ENCODE measurements around the gene PTPRU. TPM values are rescaled to one million over a fixed set of nuclear protein-coding genes. Genes with fewer than 3 reads are reported as not detected.
"Not testable (repeated sequence)": the region's sequence is repeated elsewhere in the genome, so short reads cannot be mapped to it uniquely, and the experiment has no call there.

Gene PTPRU
- polyA plus RNA-seq, 1 experiment: 7.8 TPM

GRCh38 chr1:29310616-29311180 is 74.4 kb downstream of the PTPRU start:
- no peak for DNase-seq (ENCODE audit: low read depth, low spot score)
- CTCF ChIA-PET: no interaction called here
- Histone ChIP-seq H3K4me3 (ENCODE audit: low read depth, low read length) (no peak overlapping the region), H3K27me3 (ENCODE audit: control insufficient read depth, insufficient read depth, low read length) (no peaks in the 10 kb centered on the region), H3K27ac (ENCODE audit: low read depth, low read length) (no peak overlapping the region), H3K9me3 (ENCODE audit: control insufficient read depth, insufficient read depth, low read length) (no peaks in the 10 kb centered on the region)
- POLR2A ChIA-PET: interaction anchor here (0.7 kb wide), 1 partner anchor 819 kb away, joined by 5 read pairs; no protein-coding TSS in a partner anchor
- no peak for TF ChIP-seq CTCF (IDR thresholded peaks at IDR 0.05; ENCODE audit: low read depth, low read length)

GRCh38 chr1:29311352-29312030 is 75.2 kb downstream of the PTPRU start:
- TF ChIP-seq CTCF (IDR thresholded peaks at IDR 0.05; ENCODE audit: low read depth, low read length): no peak
- H3K27me3 ChIP-seq (ENCODE audit: control insufficient read depth, insufficient read depth, low read length): no peaks in the 10 kb centered on the region
- H3K9me3 ChIP-seq (ENCODE audit: control insufficient read depth, insufficient read depth, low read length): no peaks in the 10 kb centered on the region
- H3K27ac ChIP-seq (ENCODE audit: low read depth, low read length): no peak overlapping the region
- CTCF ChIA-PET: no interaction called here
- POLR2A ChIA-PET: no interaction called here
- no peak for DNase-seq (ENCODE audit: low read depth, low spot score)
- H3K4me3 ChIP-seq (ENCODE audit: low read depth, low read length): no peak overlapping the region

GRCh38 chr1:29312469-29313461 is 76.4 kb downstream of the PTPRU start:
- no peak for DNase-seq (ENCODE audit: low read depth, low spot score)
- ChIA-PET POLR2A (no interaction called here), CTCF (interaction anchor here (0.9 kb wide), 1 partner anchor 15 kb away, joined by 5 read pairs; no protein-coding TSS in a partner anchor)
- Histone ChIP-seq H3K9me3 (ENCODE audit: control insufficient read depth, insufficient read depth, low read length) (no peaks in the 10 kb centered on the region), H3K27ac (ENCODE audit: low read depth, low read length) (no peak overlapping the region), H3K4me3 (ENCODE audit: low read depth, low read length) (no peak overlapping the region), H3K27me3 (ENCODE audit: control insufficient read depth, insufficient read depth, low read length) (no peaks in the 10 kb centered on the region)
- no peak for TF ChIP-seq CTCF (IDR thresholded peaks at IDR 0.05; ENCODE audit: low read depth, low read length)

GRCh38 chr1:29314685-29315084 is 78.4 kb downstream of the PTPRU start:
- POLR2A ChIA-PET; H3K9me3 ChIP-seq (ENCODE audit: control insufficient read depth, insufficient read depth, low read length); H3K27me3 ChIP-seq (ENCODE audit: control insufficient read depth, insufficient read depth, low read length); H3K27ac ChIP-seq (ENCODE audit: low read depth, low read length); H3K4me3 ChIP-seq (ENCODE audit: low read depth, low read length); DNase-seq (ENCODE audit: low read depth, low spot score): not testable (repeated sequence)
- CTCF ChIA-PET: interaction anchor here (0.7 kb wide), 1 partner anchor 1033 kb away, joined by 3 read pairs; no protein-coding TSS in a partner anchor

GRCh38 chr1:29315262-29315661 is 78.9 kb downstream of the PTPRU start:
- CTCF ChIA-PET: interaction anchor here (0.5 kb wide), 1 partner anchor 132 kb away, joined by 3 read pairs; no protein-coding TSS in a partner anchor

More at GRCh38 chr1:29315262-29315661, 78.9 kb downstream of the PTPRU start:
- H3K27me3 ChIP-seq (ENCODE audit: control insufficient read depth, insufficient read depth, low read length): no peaks in the 10 kb centered on the region
- no peaks in the 10 kb centered on the region; the same call in 1 of the 2 replicates for H3K9me3 ChIP-seq (ENCODE audit: control insufficient read depth, insufficient read depth, low read length)
- POLR2A ChIA-PET: no interaction called here
- TF ChIP-seq CTCF (IDR thresholded peaks at IDR 0.05; ENCODE audit: low read depth, low read length): no peak
- no peak overlapping the region for H3K4me3 ChIP-seq (ENCODE audit: low read depth, low read length)
- no peak for DNase-seq (ENCODE audit: low read depth, low spot score)
- no peak overlapping the region for H3K27ac ChIP-seq (ENCODE audit: low read depth, low read length)
